Neutrophil (primary cell): ENCODE results near the gene CAPN8.

Source experiments
- H3K27ac ChIP-seq: fragments of 200-600 bp; sonication (generic); 2 replicates; pipeline ENCODE4 v1.5.1; 2016; ENCODE audit warnings: mild to moderate bottlenecking, moderate library complexity
- H3K27me3 ChIP-seq: fragments of 200-600 bp; sonication (generic); 2 replicates; pipeline ENCODE4 v1.6.0; 2016; ENCODE audit warnings: mild to moderate bottlenecking
- H3K36me3 ChIP-seq: fragments of 200-600 bp; sonication (generic); 2 replicates; pipeline ENCODE4 v1.5.1; 2017
- H3K4me1 ChIP-seq, 2 experiments: fragments of 200-600 bp in 1 of 2; sonication (generic) in 1 of 2; 1 replicate in 1 of 2; 2 replicates in 1 of 2; pipeline versions ENCODE4 v1.5.1 to v1.6.1; 2013 to 2016; ENCODE audit warnings: low read depth in 1 of 2, low read length in 1 of 2, mild to moderate bottlenecking in 1 of 2, moderate library complexity in 1 of 2; ENCODE audit not compliant: control insufficient read depth in 1 of 2, insufficient read depth in 1 of 2
- H3K4me3 ChIP-seq, 2 experiments: fragments of 200-600 bp in 1 of 2; sonication (generic) in 1 of 2; 1 replicate in 1 of 2; 2 replicates in 1 of 2; pipeline ENCODE4 v1.5.1; 2013 to 2016; ENCODE audit warnings: low read depth in 1 of 2, low read length in 1 of 2, mild to moderate bottlenecking in 1 of 2, moderate library complexity in 1 of 2
- H3K9me3 ChIP-seq: fragments of 200-600 bp; sonication (generic); 2 replicates; pipeline ENCODE4 v1.5.1; 2016
- TF ChIP-seq, protein P1 (sequence below): fragments of 200-600 bp; sonication (generic); IDR thresholded peaks from 2 replicates; pipeline ENCODE4 v1.5.1; 2016; ENCODE audit warnings: antibody characterized with exemption

Gene CAPN8

DNA sequence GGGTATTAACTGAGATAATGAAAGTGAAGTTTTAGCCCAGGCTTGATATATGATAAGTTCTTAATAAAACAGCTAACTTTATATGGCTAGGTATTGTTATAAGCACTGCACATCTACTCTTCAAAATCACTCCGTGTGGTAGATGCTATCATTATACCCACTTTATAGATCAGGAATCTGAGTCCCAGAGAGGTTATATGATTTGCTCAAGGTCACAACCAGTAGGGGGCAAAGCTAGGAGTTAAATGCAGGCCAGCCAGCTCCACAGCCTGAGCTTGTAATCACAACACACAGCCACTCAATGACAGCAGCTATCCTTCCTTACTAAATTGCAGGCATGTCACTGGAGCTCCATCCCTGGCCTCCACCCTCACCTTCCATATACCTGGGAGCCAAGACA lies 115.8 kb downstream of the CAPN8 start:
- TF ChIP-seq, protein P1, sequence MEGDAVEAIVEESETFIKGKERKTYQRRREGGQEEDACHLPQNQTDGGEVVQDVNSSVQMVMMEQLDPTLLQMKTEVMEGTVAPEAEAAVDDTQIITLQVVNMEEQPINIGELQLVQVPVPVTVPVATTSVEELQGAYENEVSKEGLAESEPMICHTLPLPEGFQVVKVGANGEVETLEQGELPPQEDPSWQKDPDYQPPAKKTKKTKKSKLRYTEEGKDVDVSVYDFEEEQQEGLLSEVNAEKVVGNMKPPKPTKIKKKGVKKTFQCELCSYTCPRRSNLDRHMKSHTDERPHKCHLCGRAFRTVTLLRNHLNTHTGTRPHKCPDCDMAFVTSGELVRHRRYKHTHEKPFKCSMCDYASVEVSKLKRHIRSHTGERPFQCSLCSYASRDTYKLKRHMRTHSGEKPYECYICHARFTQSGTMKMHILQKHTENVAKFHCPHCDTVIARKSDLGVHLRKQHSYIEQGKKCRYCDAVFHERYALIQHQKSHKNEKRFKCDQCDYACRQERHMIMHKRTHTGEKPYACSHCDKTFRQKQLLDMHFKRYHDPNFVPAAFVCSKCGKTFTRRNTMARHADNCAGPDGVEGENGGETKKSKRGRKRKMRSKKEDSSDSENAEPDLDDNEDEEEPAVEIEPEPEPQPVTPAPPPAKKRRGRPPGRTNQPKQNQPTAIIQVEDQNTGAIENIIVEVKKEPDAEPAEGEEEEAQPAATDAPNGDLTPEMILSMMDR, result no peak
- no peaks in the 10 kb centered on the region for H3K36me3 ChIP-seq
- no peak overlapping the region for H3K27ac ChIP-seq
- H3K27me3 ChIP-seq, result peaks cover 15% of the 10 kb centered on the region
- H3K4me1 ChIP-seq, result no peaks in the 10 kb centered on the region
- H3K4me3 ChIP-seq, result no peak overlapping the region
- H3K9me3 ChIP-seq, result no peaks in the 10 kb centered on the region

GRCh38 chr1:223547316-223548114 lies 118.0 kb downstream of the CAPN8 start:
- Histone ChIP-seq H3K27ac (no peak overlapping the region), H3K4me1 (no peaks in the 10 kb centered on the region), H3K36me3 (no peaks in the 10 kb centered on the region), H3K9me3 (no peaks in the 10 kb centered on the region), H3K4me3 (no peak overlapping the region), H3K27me3 (peaks cover 15% of the 10 kb centered on the region)
- TF ChIP-seq, protein P1, result no peak

GRCh38 chr1:223545343-223545742 lies 120.2 kb downstream of the CAPN8 start:
- TF ChIP-seq, protein P1, result no peak
- H3K27ac ChIP-seq, result no peak overlapping the region
- H3K27me3 ChIP-seq, result peaks cover 8% of the 10 kb centered on the region
- H3K36me3 ChIP-seq, result no peaks in the 10 kb centered on the region
- no peaks in the 10 kb centered on the region for H3K9me3 ChIP-seq
- no peak overlapping the region for H3K4me3 ChIP-seq
- H3K4me1 ChIP-seq, result no peaks in the 10 kb centered on the region

DNA sequence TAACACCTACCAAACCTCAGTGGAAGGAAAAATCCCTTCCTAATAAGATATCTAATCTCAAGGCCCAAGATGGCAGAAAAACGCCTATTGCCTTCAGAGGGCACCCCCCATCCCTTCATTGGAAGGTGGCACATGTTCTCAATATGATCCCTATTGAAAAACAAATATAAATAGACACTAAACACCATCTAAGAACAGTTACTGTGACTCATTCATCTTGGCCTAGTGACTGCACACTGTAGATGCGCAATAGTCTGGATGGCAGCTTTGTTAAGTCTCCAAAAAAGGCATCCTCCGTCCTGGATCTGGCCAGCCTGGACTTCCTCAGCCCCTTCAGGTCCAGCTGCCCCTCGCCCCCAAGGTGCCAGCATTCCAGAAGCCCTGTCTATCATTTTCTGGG lies 121.9 kb downstream of the CAPN8 start:
- Histone ChIP-seq H3K27me3 (peaks cover 16% of the 10 kb centered on the region), H3K27ac (no peak overlapping the region), H3K36me3 (no peaks in the 10 kb centered on the region), H3K4me3 (no peak overlapping the region), H3K4me1 (no peaks in the 10 kb centered on the region), H3K9me3 (no peaks in the 10 kb centered on the region)
- TF ChIP-seq, protein P1, result no peak

DNA sequence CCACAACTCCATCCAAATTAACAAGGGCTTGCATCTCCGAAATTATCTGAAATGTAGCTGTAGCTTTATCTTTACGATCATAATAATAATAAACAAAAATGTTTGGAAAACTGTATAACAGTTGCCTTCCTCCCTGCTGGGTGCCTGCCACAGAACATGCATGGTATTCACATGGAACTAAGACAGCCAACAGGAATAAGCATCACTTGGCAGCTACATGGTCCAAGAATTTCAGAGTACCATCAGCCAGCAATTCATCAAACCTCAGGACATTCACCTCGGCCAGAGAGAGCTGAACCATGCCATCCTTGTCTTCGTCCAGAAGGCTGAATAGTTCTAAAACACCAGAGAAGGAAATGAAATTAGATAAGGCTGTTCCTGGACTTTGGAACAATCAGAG lies 122.7 kb downstream of the CAPN8 start:
- TF ChIP-seq, protein P1, result no peak
- Histone ChIP-seq H3K27me3 (peaks cover 14% of the 10 kb centered on the region), H3K9me3 (no peaks in the 10 kb centered on the region), H3K36me3 (no peaks in the 10 kb centered on the region), H3K27ac (no peak overlapping the region), H3K4me3 (no peak overlapping the region), H3K4me1 (no peaks in the 10 kb centered on the region)
